Measurements from ENCODE around the gene RNF180. TPM values are rescaled to one million over a fixed set of nuclear protein-coding genes. Genes with fewer than 3 reads are reported as not detected.

Gene RNF180
- total and polyA plus RNA-seq, 2 of the 8 experiments (the other 6 are each of a cell fraction or from before 2014, with no cell fraction given) = 0.39 to 2.3 TPM

DNA sequence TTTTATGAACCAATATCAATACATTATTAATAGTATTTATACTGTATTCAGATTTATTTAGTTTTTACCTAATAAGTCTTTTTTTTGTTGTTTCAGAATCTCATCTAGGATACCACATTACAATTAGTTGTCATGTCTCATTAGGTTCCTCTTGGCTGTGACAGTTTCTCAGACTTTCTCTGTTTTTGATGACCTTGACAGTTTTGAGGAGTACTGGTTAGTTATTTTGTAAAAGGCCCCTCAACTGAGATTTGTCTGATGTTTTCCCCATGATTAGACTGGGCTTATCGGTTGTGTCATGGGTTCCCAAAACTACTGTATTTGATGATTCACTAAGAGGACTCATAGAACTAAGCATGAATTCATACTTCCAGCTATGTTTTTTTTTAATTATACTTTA is 56.3 kb downstream of the RNF180 start:
- no peaks in the 10 kb centered on the region for H4K20me1 ChIP-seq (replicated peaks in 1 of 2; ENCODE audit: control insufficient read depth in 1 of 2, insufficient read depth in 2 of 2, low read length in 2 of 2)
- no peak overlapping the region for H2BK20ac ChIP-seq (ENCODE audit: low read length)
- no peak overlapping the region for H3K18ac ChIP-seq (ENCODE audit: extremely low read depth, low read length)
- no peak overlapping the region for H3K56ac ChIP-seq (replicated peaks; ENCODE audit: insufficient read length, low read depth, low read length)
- no peak for TF ChIP-seq HDAC2 (IDR thresholded peaks at IDR 0.05; ENCODE audit: borderline replicate concordance in 1 of 2, low read depth in 2 of 2, low read length in 2 of 2)
- no peak for TF ChIP-seq SP4 (IDR thresholded peaks at IDR 0.05; ENCODE audit: low read length)
- no peak for TF ChIP-seq GABPA (IDR thresholded peaks at IDR 0.05; ENCODE audit: borderline replicate concordance, insufficient read depth, low read length)
- TF ChIP-seq CBX5 (IDR thresholded peaks at IDR 0.05; ENCODE audit: low read depth, low read length) = no peak
- no peak for TF ChIP-seq CEBPB (IDR thresholded peaks at IDR 0.05; ENCODE audit: low read depth, low read length)
- TF ChIP-seq SUZ12 (IDR thresholded peaks at IDR 0.05; ENCODE audit: low read length) = no peak
- no peak for TF ChIP-seq FOSL1 (IDR thresholded peaks at IDR 0.05; ENCODE audit: insufficient read depth, low read depth, low read length)
- no peak for TF ChIP-seq BRCA1 (IDR thresholded peaks at IDR 0.05; ENCODE audit: low read depth, low read length)
- TF ChIP-seq PHF8 (conservative IDR thresholded peaks at IDR 0.05; ENCODE audit: low read depth, low read length) = no peak
- TF ChIP-seq, protein P1, sequence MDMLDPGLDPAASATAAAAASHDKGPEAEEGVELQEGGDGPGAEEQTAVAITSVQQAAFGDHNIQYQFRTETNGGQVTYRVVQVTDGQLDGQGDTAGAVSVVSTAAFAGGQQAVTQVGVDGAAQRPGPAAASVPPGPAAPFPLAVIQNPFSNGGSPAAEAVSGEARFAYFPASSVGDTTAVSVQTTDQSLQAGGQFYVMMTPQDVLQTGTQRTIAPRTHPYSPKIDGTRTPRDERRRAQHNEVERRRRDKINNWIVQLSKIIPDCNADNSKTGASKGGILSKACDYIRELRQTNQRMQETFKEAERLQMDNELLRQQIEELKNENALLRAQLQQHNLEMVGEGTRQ (IDR thresholded peaks at IDR 0.05; ENCODE audit: low read length) = no peak
- POLR2A ChIA-PET (ENCODE audit: partially characterized antibody) = no interaction called here
- H2BK12ac ChIP-seq (ENCODE audit: low read depth, low read length) = no peak overlapping the region
- no peak overlapping the region for H3K23ac ChIP-seq (ENCODE audit: insufficient read length)
- H3K79me2 ChIP-seq (ENCODE audit: control insufficient read depth in 1 of 2, insufficient read depth in 2 of 2, low read length in 2 of 2) = no peaks in the 10 kb centered on the region
- no peak overlapping the region for H3K4me2 ChIP-seq (ENCODE audit: insufficient read depth in 1 of 2, low read depth in 2 of 2, low read length in 2 of 2)
- H3K4me3 ChIP-seq (ENCODE audit: extremely low read depth in 1 of 4, insufficient read depth in 2 of 4, low read depth in 3 of 4, low read length in 4 of 4) = no peak overlapping the region
- H2BK5ac ChIP-seq (ENCODE audit: low read depth, low read length) = no peak overlapping the region
- no peaks in the 10 kb centered on the region for H3K79me1 ChIP-seq (ENCODE audit: low read depth, low read length)
- H2BK120ac ChIP-seq (replicated peaks; ENCODE audit: low read depth, low read length) = no peak overlapping the region
- peaks cover 0 to 11% (median 0%) of the 10 kb centered on the region in 4 experiments; a peak in 2 of 8 replicates for H3K36me3 ChIP-seq (ENCODE audit: control insufficient read depth in 2 of 4, insufficient read depth in 4 of 4, low read length in 3 of 4)
- H3K14ac ChIP-seq (ENCODE audit: insufficient read length) = no peak overlapping the region
- H2AK5ac ChIP-seq (ENCODE audit: low read depth, low read length) = no peak overlapping the region
- no peak overlapping the region for H3K9ac ChIP-seq (replicated peaks in 1 of 4; ENCODE audit: extremely low read depth in 1 of 4, low read depth in 3 of 4, low read length in 3 of 4)
- no peak overlapping the region for H4K8ac ChIP-seq (ENCODE audit: extremely low read depth, insufficient read depth, low read length)
- H2AFZ ChIP-seq (ENCODE audit: low read length) = no peak overlapping the region
- no peak overlapping the region for H2BK15ac ChIP-seq (ENCODE audit: low read length)
- no peak overlapping the region for H4K5ac ChIP-seq (ENCODE audit: insufficient read length, low read depth, low read length)
- FAIRE-seq (no peak), DNase-seq (ENCODE audit: low read depth in 1 of 2, low spot score in 2 of 2) (no peak)
- no peak overlapping the region for H3K27ac ChIP-seq (ENCODE audit: low read depth, low read length)
- no peaks in the 10 kb centered on the region for H3K23me2 ChIP-seq (ENCODE audit: low read depth, low read length)
- peaks cover 6 to 18% of the 10 kb centered on the region in 2 experiments; a peak in 3 of 4 replicates for H3K9me3 ChIP-seq (ENCODE audit: insufficient read depth in 2 of 2, low read depth in 1 of 2, low read length in 1 of 2)
- no peaks in the 10 kb centered on the region for H3K27me3 ChIP-seq (replicated peaks in 1 of 4; ENCODE audit: control insufficient read depth in 3 of 4, extremely low read depth in 1 of 4, insufficient read depth in 3 of 4, low read length in 3 of 4)
- H3K4me1 ChIP-seq (replicated peaks in 1 of 4; ENCODE audit: control insufficient read depth in 3 of 4, insufficient read depth in 4 of 4, low read length in 3 of 4) = no peaks in the 10 kb centered on the region
- H3K4ac ChIP-seq (replicated peaks; ENCODE audit: insufficient read length, low read depth, low read length) = no peak overlapping the region
- H4K91ac ChIP-seq (replicated peaks; ENCODE audit: insufficient read length, low read length) = no peak overlapping the region
- 93% methylated on average over 1 of the region's 1 CpG; no CpG with 5 or more reads in 1 of the 2 experiments for WGBS, 2 experiments (ENCODE audit: extremely low coverage in 1 of 2, insufficient coverage in 1 of 2, insufficient read length in 1 of 2, insufficient replicate concordance in 2 of 2, low coverage in 1 of 2, low lambda C conversion rate in 2 of 2, missing lambda C conversion rate in 1 of 2)
- CTCF ChIA-PET (ENCODE audit: partially characterized antibody) = no interaction called here
